ENCODE measurements around the gene RREB1. TPM values are rescaled to one million over a fixed set of nuclear protein-coding genes. Genes with fewer than 3 reads are reported as not detected.
"Not testable (repeated sequence)": the region's sequence is repeated elsewhere in the genome, so short reads cannot be mapped to it uniquely, and the experiment has no call there.

Gene RREB1
- total RNA-seq, 1 donor from 2014 or later = 29.3 TPM

DNA sequence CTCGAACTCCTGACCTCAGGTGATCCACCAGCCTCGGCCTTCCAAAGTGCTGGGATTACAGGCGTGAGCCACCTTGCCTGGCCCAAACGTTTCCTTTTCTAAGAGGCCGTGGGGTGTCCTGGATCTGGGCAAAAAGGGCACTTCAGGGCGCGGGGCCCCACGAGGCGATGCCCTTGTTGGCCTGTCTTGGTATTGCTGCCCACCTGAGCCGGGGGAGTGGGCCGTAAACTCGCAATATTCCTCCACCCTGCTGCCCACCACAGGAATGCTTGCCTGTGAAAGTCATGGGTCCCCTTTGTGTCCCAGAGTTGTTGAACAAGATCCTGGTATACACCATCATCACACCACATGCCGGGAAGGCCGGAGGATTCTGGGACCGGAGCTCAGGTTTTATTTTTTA, 156.3 kb downstream of the RREB1 start:
- H3K36me3 ChIP-seq (ENCODE audit: control insufficient read depth, insufficient read depth, low read length) = no peaks in the 10 kb centered on the region
- H3K27me3 ChIP-seq (ENCODE audit: control insufficient read depth, insufficient read depth, low read length) = no peaks in the 10 kb centered on the region
- DNase-seq (ENCODE audit: low read depth) = no peak
- H3K4me3 ChIP-seq (ENCODE audit: low read depth, low read length) = no peak overlapping the region
- TF ChIP-seq, protein P1, sequence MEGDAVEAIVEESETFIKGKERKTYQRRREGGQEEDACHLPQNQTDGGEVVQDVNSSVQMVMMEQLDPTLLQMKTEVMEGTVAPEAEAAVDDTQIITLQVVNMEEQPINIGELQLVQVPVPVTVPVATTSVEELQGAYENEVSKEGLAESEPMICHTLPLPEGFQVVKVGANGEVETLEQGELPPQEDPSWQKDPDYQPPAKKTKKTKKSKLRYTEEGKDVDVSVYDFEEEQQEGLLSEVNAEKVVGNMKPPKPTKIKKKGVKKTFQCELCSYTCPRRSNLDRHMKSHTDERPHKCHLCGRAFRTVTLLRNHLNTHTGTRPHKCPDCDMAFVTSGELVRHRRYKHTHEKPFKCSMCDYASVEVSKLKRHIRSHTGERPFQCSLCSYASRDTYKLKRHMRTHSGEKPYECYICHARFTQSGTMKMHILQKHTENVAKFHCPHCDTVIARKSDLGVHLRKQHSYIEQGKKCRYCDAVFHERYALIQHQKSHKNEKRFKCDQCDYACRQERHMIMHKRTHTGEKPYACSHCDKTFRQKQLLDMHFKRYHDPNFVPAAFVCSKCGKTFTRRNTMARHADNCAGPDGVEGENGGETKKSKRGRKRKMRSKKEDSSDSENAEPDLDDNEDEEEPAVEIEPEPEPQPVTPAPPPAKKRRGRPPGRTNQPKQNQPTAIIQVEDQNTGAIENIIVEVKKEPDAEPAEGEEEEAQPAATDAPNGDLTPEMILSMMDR (IDR thresholded peaks at IDR 0.05; ENCODE audit: insufficient read depth, low read length, poor library complexity, severe bottlenecking) = no peak

DNA sequence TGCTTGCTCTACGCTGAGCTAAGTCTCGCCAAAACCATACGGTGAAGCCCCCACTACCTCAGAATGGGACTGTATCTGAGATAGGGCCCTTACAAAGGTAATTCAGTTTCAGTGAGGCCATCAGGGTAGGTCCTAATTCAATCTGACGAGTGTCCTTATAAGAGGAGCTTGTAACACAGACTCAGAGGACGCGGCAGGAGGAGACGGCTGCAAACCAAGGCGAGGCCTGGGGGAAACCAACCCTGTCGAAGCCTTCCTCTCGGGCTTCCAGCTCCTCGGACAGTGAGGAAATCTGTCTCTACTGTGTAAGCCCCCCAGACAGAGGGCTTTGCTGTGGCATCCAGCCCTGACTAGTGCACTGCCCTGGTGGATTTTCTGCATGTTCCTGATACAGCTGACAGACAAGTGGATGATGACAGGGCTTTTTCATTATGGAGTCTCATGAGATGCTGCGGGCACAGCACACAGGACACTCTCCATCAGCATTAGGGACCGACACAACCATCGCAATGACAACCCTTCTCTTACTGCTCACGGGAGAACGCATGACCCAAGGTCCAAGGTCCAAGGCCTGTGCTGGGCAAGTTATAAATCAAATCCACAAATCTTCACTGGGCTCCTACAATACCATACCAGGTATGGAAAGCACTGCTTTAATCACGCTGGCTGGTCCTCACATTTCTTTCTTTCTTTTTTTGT, 157.1 kb downstream of the RREB1 start:
- Histone ChIP-seq H3K36me3 (ENCODE audit: control insufficient read depth, insufficient read depth, low read length) (no peaks in the 10 kb centered on the region), H3K27me3 (ENCODE audit: control insufficient read depth, insufficient read depth, low read length) (no peaks in the 10 kb centered on the region), H3K4me3 (ENCODE audit: low read depth, low read length) (no peak overlapping the region)
- no peak for DNase-seq (ENCODE audit: low read depth)
- TF ChIP-seq, protein P1 (IDR thresholded peaks at IDR 0.05; ENCODE audit: insufficient read depth, low read length, poor library complexity, severe bottlenecking) = no peak

DNA sequence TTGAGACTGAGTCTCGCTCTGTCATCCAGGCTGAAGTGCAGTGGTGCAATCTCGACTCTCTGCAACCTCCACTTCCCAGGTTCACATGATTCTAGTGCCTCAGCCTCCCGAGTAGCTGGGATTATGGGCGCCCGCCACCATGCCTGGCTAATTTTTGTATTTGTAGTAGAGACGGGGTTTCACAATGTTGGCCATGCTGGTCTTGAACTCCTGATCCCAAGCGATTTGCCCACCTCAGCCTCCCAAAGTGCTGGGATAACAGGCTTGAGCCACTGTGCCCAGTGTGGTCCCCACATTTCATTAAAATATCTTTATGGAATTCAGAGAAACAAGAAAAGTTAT, 157.6 kb downstream of the RREB1 start:
- not testable (repeated sequence) for DNase-seq (ENCODE audit: low read depth)

DNA sequence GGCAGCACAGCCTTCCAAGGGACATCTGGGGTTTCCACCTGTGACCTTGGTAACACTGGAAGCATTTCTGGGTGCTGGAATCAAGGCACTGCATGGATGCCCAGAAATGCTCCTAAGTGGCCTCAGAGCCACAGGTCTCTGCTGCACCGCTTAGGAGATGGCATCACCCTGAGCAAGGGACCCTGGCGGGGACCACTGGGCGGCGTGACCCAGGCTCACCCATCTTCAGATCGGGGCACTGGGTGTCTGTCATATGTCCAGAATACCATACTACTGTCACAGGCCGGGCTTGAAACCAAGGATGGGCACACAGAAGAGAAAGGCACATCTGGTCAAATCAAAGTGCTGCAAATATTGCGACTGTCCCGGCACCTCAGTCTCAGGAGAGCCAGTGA, 159.3 kb downstream of the RREB1 start:
- no peaks in the 10 kb centered on the region for H3K27me3 ChIP-seq (ENCODE audit: control insufficient read depth, insufficient read depth, low read length)
- no peak overlapping the region for H3K4me3 ChIP-seq (ENCODE audit: low read depth, low read length)
- H3K36me3 ChIP-seq (ENCODE audit: control insufficient read depth, insufficient read depth, low read length) = no peaks in the 10 kb centered on the region
- TF ChIP-seq, protein P1 (IDR thresholded peaks at IDR 0.05; ENCODE audit: insufficient read depth, low read length, poor library complexity, severe bottlenecking) = no peak
- no peak for DNase-seq (ENCODE audit: low read depth)

More for the DNA sequence above, 157.6 kb downstream of the RREB1 start:
- not testable (repeated sequence) for H3K27me3 ChIP-seq (ENCODE audit: control insufficient read depth, insufficient read depth, low read length); H3K36me3 ChIP-seq (ENCODE audit: control insufficient read depth, insufficient read depth, low read length); H3K4me3 ChIP-seq (ENCODE audit: low read depth, low read length)

DNA sequence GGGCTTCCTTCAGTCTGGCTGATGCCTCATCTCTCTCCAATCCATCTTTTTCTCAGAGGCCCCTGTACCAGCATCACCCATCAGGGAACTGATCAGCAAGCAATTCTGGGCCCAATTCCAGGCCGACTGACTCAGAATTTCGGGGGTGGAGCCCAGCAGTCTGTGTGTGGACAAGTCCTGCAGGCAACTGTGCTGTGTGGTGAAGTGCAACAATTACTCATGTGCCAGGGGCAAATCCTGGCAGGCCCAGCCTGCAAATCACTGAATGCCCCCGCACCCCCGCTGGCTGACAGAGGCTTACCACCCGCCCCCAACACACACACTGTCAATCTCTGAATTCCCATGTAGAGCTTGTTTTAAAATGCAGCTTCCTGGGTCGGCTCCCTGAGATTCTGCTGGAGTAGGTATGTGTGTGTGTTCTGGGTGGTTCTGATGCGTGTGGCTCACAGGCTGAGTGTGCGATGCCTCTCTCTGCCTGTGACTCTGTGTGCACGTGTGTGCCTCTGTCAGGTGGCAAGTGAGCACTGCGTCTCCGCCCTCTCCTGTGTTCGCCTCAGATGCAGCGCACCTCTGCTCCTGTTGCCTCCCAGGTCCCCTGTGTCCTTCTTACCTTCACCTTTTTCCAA, 159.8 kb downstream of the RREB1 start:
- Histone ChIP-seq H3K27me3 (ENCODE audit: control insufficient read depth, insufficient read depth, low read length) (no peaks in the 10 kb centered on the region), H3K36me3 (ENCODE audit: control insufficient read depth, insufficient read depth, low read length) (no peaks in the 10 kb centered on the region), H3K4me3 (ENCODE audit: low read depth, low read length) (no peak overlapping the region)
- DNase-seq (ENCODE audit: low read depth) = peak; percentile 96
- TF ChIP-seq, protein P1 (IDR thresholded peaks at IDR 0.05; ENCODE audit: insufficient read depth, low read length, poor library complexity, severe bottlenecking) = no peak

DNA sequence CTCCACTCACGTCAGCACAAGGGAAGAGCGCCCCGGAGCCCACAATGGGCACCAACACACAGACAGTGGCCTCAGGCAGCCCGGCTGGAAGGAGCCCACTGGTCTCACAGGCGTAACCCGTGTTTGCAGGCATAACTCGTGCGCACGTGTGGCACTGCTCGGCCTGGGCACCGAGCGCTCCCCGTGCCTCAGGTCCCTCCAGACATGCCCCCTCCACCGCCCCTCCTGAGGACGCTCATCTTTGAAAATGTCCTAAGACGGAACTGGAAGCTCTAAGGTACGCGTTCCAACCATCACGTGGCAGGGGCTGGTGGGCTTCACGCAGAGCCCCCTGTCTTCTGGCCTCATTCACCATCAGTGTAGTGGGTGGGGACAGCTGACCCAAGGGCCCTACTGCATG, 160.6 kb downstream of the RREB1 start:
- no peaks in the 10 kb centered on the region for H3K27me3 ChIP-seq (ENCODE audit: control insufficient read depth, insufficient read depth, low read length)
- TF ChIP-seq, protein P1 (IDR thresholded peaks at IDR 0.05; ENCODE audit: insufficient read depth, low read length, poor library complexity, severe bottlenecking) = no peak
- H3K4me3 ChIP-seq (ENCODE audit: low read depth, low read length) = no peak overlapping the region
- H3K36me3 ChIP-seq (ENCODE audit: control insufficient read depth, insufficient read depth, low read length) = no peaks in the 10 kb centered on the region
- no peak for DNase-seq (ENCODE audit: low read depth)
